Endothelial cell of umbilical vein (primary cell): ENCODE data around the gene TMED7. TPM values are rescaled to one million over a fixed set of nuclear protein-coding genes. Genes with fewer than 3 reads are reported as not detected.

ENCODE experiments used
- BruUV-seq: library from RNA; stranded (reverse); fragments of 400-500 nt; replicated peaks from 2 replicates; lab custom pipeline; 2021; lab: Mats Ljungman, UMichigan
- CTCF ChIA-PET: fragments of 300-600, 350-600 bp; sonication (Branson Sonifier 250); formaldehyde crosslinking; loops from one replicate; lab custom pipeline; 2021; ENCODE audit warnings: antibody characterized with exemption, inconsistent platforms; lab: Charles Lee
- POLR2A ChIA-PET: fragments of 300-600, 350-600 bp; sonication (Branson Sonifier 250); formaldehyde crosslinking; loops from one replicate; lab custom pipeline; 2021; ENCODE audit warnings: antibody characterized with exemption, inconsistent platforms; lab: Charles Lee
- DNase-seq: peaks from one replicate; pipeline ENCODE4 v3.0.0-alpha.2; 2011; ENCODE audit warnings: low read depth, low spot score
- FAIRE-seq: peaks from 2 replicates; lab custom pipeline; 2011; peaks lifted over from hg19 to GRCh38; lab: Jason Lieb, UNC
- H2AFZ ChIP-seq: 2 replicates; pipeline ENCODE4 v1.6.0; 2012; ENCODE audit warnings: low read depth, low read length, control low read depth, inconsistent platforms
- H3K27ac ChIP-seq: 2 replicates; pipeline ENCODE4 v1.5.1; 2011; ENCODE audit warnings: low read depth, mild to moderate bottlenecking, control low read depth, low read length, moderate library complexity; ENCODE audit not compliant: insufficient read depth
- H3K27me3 ChIP-seq, 2 experiments: 2 replicates each; pipeline versions ENCODE4 v1.6.0 to v1.6.1; 2011; ENCODE audit warnings: low read length in 2 of 2, mixed read lengths in 1 of 2; ENCODE audit not compliant: control insufficient read depth in 2 of 2, insufficient read depth in 2 of 2
- H3K36me3 ChIP-seq, 2 experiments: 2 replicates in 1 of 2; 3 replicates in 1 of 2; pipeline ENCODE4 v1.5.1; 2011; ENCODE audit warnings: low read length in 2 of 2, mild to moderate bottlenecking in 1 of 2, moderate library complexity in 1 of 2; ENCODE audit not compliant: control insufficient read depth in 2 of 2, insufficient read depth in 2 of 2; ENCODE audit errors: extremely low read depth in 1 of 2
- H3K4me1 ChIP-seq: 3 replicates; pipeline ENCODE4 v1.5.1; 2011; ENCODE audit warnings: mild to moderate bottlenecking, low read length; ENCODE audit not compliant: control insufficient read depth, insufficient read depth; ENCODE audit errors: extremely low read depth
- H3K4me2 ChIP-seq: 2 replicates; pipeline ENCODE4 v1.6.1; 2011; ENCODE audit warnings: low read length, control low read depth, mixed read lengths; ENCODE audit not compliant: insufficient read depth
- H3K4me3 ChIP-seq, 3 experiments: fragments of 200-600 bp in 1 of 3; sonication (generic), shearing (Covaris generic) in 1 of 3; replicated peaks in 1 of 3; 2 replicates each; pipeline ENCODE4 v1.5.1; 2011 to 2016; ENCODE audit warnings: control low read depth in 3 of 3, low read length in 3 of 3, mild to moderate bottlenecking in 2 of 3, inconsistent platforms in 1 of 3, low read depth in 1 of 3, moderate library complexity in 1 of 3; ENCODE audit not compliant: insufficient read depth in 1 of 3
- H3K79me2 ChIP-seq: 2 replicates; pipeline ENCODE4 v1.6.0; 2012; ENCODE audit warnings: low read length, inconsistent platforms; ENCODE audit not compliant: control insufficient read depth, insufficient read depth
- H3K9ac ChIP-seq: replicated peaks from 2 replicates; pipeline ENCODE3; 2011; ENCODE audit warnings: low read length, control low read depth; ENCODE audit not compliant: insufficient read depth; ENCODE audit errors: extremely low read depth
- H3K9me1 ChIP-seq: replicated peaks from 3 replicates; pipeline ENCODE4 v1.6.0; 2011; ENCODE audit warnings: mild to moderate bottlenecking, low read length; ENCODE audit not compliant: control insufficient read depth, insufficient read depth; ENCODE audit errors: extremely low read depth
- H3K9me3 ChIP-seq: replicated peaks from 2 replicates; pipeline ENCODE4 v1.5.1; 2012; ENCODE audit warnings: low read length, inconsistent platforms; ENCODE audit not compliant: control insufficient read depth, insufficient read depth
- H4K20me1 ChIP-seq: replicated peaks from 2 replicates; pipeline ENCODE3; 2011; ENCODE audit warnings: mild to moderate bottlenecking, low read length; ENCODE audit not compliant: control insufficient read depth, insufficient read depth; ENCODE audit errors: extremely low read depth
- EZH2 ChIP-seq: IDR thresholded peaks from 2 replicates; pipeline ENCODE4 v1.6.1; 2012; ENCODE audit warnings: borderline replicate concordance, low read depth, mild to moderate bottlenecking, moderate library complexity, low read length, inconsistent platforms; ENCODE audit not compliant: severe bottlenecking
- FOS ChIP-seq: IDR thresholded peaks from 2 replicates; pipeline ENCODE4 v1.6.1; 2011; ENCODE audit warnings: mild to moderate bottlenecking, low read length, moderate library complexity, borderline replicate concordance; ENCODE audit not compliant: insufficient read depth
- GATA2 ChIP-seq: IDR thresholded peaks from 2 replicates; pipeline ENCODE4 v1.7.0; 2011; ENCODE audit warnings: low read depth, mild to moderate bottlenecking, moderate library complexity, mixed read lengths, low read length; ENCODE audit not compliant: insufficient read length, insufficient read depth
- JUN ChIP-seq: IDR thresholded peaks from 2 replicates; pipeline ENCODE4 v1.6.1; 2011; ENCODE audit warnings: borderline replicate concordance, low read depth; ENCODE audit not compliant: insufficient read length, insufficient read depth
- MYC ChIP-seq: IDR thresholded peaks from one replicate; pipeline ENCODE4 v1.6.1; 2011; ENCODE audit warnings: mild to moderate bottlenecking, low read depth, low read length
- POLR2A ChIP-seq: IDR thresholded peaks from 2 replicates; pipeline ENCODE4 v1.6.1; 2012; ENCODE audit warnings: low read depth, mild to moderate bottlenecking, control low read depth, low read length
- POLR2AphosphoS5 ChIP-seq: IDR thresholded peaks from 2 replicates; pipeline ENCODE4 v1.6.1; 2012; ENCODE audit warnings: low read depth, mild to moderate bottlenecking, control low read depth, low read length, moderate library complexity; ENCODE audit not compliant: insufficient read depth
- dilution Hi-C: fragments of 300-500 bp; cut with MboI; formaldehyde crosslinking; loops from one replicate; pipeline ENCODE4 v1.15.0; 2019; ENCODE audit warnings: low sequenced_read_pairs; ENCODE audit not compliant: extremely low pct_ligation_motif_present
- intact Hi-C: fragments of 100-400 bp; cut with micrococcal nuclease; formaldehyde crosslinking; loops from one replicate; pipeline ENCODE4 v1.10.0; 2022
- polyA plus RNA-seq, 4 experiments: library from polyadenylated mRNA; depleted of rRNA in 3 of 4; stranded (reverse) in 3 of 4; unstranded in 1 of 4; fragments of >200 nt; gene quantifications; 2 replicates each; pipeline versions ENCODE4 v1.2.1 to v1.2.3, GENCODE V29; 2011 to 2012; ENCODE audit warnings: missing spikeins in 1 of 4
- total RNA-seq: library from RNA; stranded (reverse); gene quantifications from 2 replicates; pipeline ENCODE4 v1.2.3, GENCODE V29; 2021
- TF ChIP-seq, protein P1 (sequence below): IDR thresholded peaks from 2 replicates; pipeline ENCODE4 v1.6.1; 2011; ENCODE audit not compliant: insufficient read depth, insufficient read length
- TF ChIP-seq, protein P2 (sequence below), 2 donors: IDR thresholded peaks; 1 replicate in 1 of 2; 2 replicates in 1 of 2; pipeline ENCODE4 v1.5.1; 2011; ENCODE audit warnings: low read length in 2 of 2, mild to moderate bottlenecking in 2 of 2, moderate library complexity in 2 of 2, control low read depth in 1 of 2, inconsistent platforms in 1 of 2, low read depth in 1 of 2; ENCODE audit not compliant: insufficient read depth in 1 of 2; ENCODE audit errors: extremely low read depth in 1 of 2

The TMED7 gene
- total and polyA plus RNA-seq, 2 donors (not counting 3 experiments of a cell fraction or from before 2014, with no cell fraction given), result 57.6 to 101 TPM

DNA sequence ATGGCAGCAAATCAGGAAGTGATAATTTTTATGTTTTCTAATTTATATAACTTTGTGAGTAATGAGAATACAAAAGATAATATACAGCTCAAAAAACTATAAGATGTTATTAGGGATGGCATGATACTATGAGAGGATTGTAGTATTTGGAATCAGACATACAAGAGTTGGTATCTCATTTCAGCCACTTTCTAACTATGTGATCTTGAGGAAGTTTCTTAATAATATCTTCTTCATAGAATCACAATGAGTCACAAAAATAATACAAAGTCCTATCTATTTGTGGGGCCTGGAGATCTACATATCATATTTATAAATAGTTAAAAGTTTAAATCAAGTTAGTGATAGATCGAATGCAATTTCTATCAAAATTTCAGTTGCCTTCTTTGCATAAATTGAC is 23.7 kb upstream of the TMED7 start:
- Histone ChIP-seq H3K4me3 (no peak overlapping the region), H3K9ac (no peak overlapping the region), H4K20me1 (no peaks in the 10 kb centered on the region), H3K4me2 (no peak overlapping the region), H3K79me2 (no peaks in the 10 kb centered on the region), H3K36me3 (no peaks in the 10 kb centered on the region), H3K27ac (no peak overlapping the region), H3K4me1 (no peaks in the 10 kb centered on the region), H3K27me3 (no peaks in the 10 kb centered on the region), H2AFZ (no peak overlapping the region), H3K9me1 (no peaks in the 10 kb centered on the region), H3K9me3 (no peaks in the 10 kb centered on the region)
- TF ChIP-seq, protein P1, sequence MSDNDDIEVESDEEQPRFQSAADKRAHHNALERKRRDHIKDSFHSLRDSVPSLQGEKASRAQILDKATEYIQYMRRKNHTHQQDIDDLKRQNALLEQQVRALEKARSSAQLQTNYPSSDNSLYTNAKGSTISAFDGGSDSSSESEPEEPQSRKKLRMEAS, result no peak
- no peak for TF ChIP-seq GATA2
- TF ChIP-seq POLR2AphosphoS5, result no peak
- TF ChIP-seq JUN, result no peak
- TF ChIP-seq POLR2A, result no peak
- dilution Hi-C loops (no loop called here), intact Hi-C loops (no loop called here)
- ChIA-PET POLR2A (no interaction called here), CTCF (interaction anchor here (0.7 kb wide), 1 partner anchor 478 kb away, joined by 3 read pairs; no protein-coding TSS in a partner anchor)
- FAIRE-seq, result no peak
- no peak for DNase-seq
- no TSS peak for BruUV-seq

DNA sequence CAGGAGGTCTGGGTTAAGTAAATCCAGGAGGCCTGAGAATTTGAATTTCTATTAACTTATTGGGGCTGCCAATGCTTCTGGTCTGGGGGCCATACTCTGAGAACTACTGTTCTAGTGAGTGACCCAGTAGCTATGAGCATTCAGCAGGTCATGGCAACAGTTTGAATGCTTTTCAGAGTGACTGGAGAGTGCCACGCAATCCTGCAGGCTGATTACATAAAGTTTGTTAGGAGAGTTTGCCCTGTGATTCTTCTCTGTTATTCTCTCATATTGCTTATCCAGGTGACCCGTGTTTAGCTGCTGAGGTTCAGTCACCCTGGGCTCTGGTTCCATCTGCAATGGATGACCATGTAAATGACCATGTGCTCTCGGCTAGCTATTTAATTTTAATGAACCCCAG is 22.2 kb upstream of the TMED7 start:
- Histone ChIP-seq H3K27ac (no peak overlapping the region), H3K4me1 (no peaks in the 10 kb centered on the region), H4K20me1 (peaks cover 2% of the 10 kb centered on the region), H3K4me2 (no peak overlapping the region), H2AFZ (no peak overlapping the region), H3K79me2 (no peaks in the 10 kb centered on the region), H3K36me3 (no peaks in the 10 kb centered on the region), H3K27me3 (peaks cover 0 to 3% of the 10 kb centered on the region in 2 experiments), H3K9ac (no peak overlapping the region), H3K9me1 (no peaks in the 10 kb centered on the region), H3K9me3 (no peaks in the 10 kb centered on the region), H3K4me3 (no peak overlapping the region)
- dilution Hi-C loops, result no loop called here
- CTCF ChIA-PET, result no interaction called here
- no TSS peak for BruUV-seq
- no peak for DNase-seq
- TF ChIP-seq POLR2A (no peak), FOS (no peak), POLR2AphosphoS5 (no peak), EZH2 (no peak), GATA2 (no peak), JUN (no peak), MYC (no peak)
- TF ChIP-seq, protein P1, result no peak
- TF ChIP-seq, protein P2, sequence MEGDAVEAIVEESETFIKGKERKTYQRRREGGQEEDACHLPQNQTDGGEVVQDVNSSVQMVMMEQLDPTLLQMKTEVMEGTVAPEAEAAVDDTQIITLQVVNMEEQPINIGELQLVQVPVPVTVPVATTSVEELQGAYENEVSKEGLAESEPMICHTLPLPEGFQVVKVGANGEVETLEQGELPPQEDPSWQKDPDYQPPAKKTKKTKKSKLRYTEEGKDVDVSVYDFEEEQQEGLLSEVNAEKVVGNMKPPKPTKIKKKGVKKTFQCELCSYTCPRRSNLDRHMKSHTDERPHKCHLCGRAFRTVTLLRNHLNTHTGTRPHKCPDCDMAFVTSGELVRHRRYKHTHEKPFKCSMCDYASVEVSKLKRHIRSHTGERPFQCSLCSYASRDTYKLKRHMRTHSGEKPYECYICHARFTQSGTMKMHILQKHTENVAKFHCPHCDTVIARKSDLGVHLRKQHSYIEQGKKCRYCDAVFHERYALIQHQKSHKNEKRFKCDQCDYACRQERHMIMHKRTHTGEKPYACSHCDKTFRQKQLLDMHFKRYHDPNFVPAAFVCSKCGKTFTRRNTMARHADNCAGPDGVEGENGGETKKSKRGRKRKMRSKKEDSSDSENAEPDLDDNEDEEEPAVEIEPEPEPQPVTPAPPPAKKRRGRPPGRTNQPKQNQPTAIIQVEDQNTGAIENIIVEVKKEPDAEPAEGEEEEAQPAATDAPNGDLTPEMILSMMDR (IDR thresholded peaks at IDR 0.05; ENCODE audit: extremely low read depth in 1 of 2, insufficient read depth in 1 of 2, low read depth in 1 of 2, low read length in 2 of 2), result no peak
- POLR2A ChIA-PET, result no interaction called here
- intact Hi-C loops, result no loop called here
- FAIRE-seq, result no peak
